Upper lobe of left lung (tissue), 4 donors: Measurements from ENCODE around the gene CFAP126.

ENCODE experiments used
- CTCF ChIP-seq, 6 experiments: fragments of 450-650 bp in 4 of 6; fragments of 200-600 bp in 2 of 6; sonication (generic) in 2 of 6; IDR thresholded peaks; one replicate each; pipeline ENCODE4 v1.5.1; 2016 to 2019; ENCODE audit warnings: antibody characterized with exemption in 6 of 6
- EP300 ChIP-seq, 4 donors: sonication (generic); formaldehyde crosslinking; IDR thresholded peaks; one replicate each; pipeline ENCODE4 v1.5.1; 2017; ENCODE audit warnings: antibody characterized with exemption in 4 of 4, control low read depth in 2 of 4

- TF ChIP-seq CTCF (IDR thresholded peaks at IDR 0.05): peak in 1 of 6 experiments; percentile 34
- TF ChIP-seq EP300 (IDR thresholded peaks at IDR 0.05): no peak
These were observed at the start of gene CFAP126 for GRCh38 chr1:161367684-161368400.
